GF-D8 (cell line): ENCODE measurements around the gene HSD17B3.
"Not testable (repeated sequence)": the region's sequence is repeated elsewhere in the genome, so short reads cannot be mapped to it uniquely, and the experiment has no call there.

ENCODE experiments used
- DNase-seq: peaks from one replicate; lab custom pipeline; 2025; lab: John Stamatoyannopoulos, UW

The HSD17B3 gene

DNA sequence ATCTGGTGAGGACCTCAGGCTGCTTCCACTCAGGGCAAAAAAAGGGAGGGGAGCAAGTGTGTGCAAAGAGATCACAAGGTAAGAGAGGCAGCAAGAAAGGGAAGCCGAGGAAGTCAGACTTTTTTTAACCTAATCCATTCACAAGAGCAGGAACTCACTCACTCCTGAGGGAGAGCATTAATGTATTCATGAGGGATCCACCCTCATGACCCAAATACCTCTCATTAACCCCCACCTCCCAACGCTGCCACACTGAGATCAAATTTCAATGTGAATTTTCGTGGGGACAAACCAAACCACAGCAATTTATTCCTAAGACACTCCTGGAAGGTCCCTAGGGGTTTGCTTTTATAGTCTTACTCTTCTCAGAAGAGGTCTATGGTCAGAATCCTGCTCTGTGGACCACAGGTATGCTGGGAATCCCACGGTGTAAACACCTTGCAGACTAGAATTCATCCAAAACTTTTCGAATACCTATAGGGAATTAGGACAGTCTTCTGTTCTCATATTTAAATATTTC is 108.7 kb downstream of the HSD17B3 start:
- no peak for DNase-seq

DNA sequence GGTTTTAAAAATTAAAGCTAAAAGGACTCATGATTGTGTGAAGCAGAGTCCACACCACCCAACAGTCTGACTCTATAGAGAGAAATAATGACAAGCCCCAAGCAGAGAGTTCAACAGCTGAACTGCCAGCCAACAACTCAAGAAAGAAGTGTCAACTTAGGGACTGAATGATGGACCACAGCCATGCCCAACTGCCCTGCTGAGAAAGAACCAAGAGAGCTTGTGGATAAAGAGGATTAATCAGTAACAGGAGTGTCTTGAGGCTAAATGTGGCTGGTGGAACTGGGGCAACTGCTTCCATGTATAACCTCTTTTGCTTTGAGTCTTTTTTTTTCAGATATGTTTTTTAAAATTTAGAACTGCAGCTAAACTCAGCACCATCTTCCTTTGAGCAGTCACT is 109.3 kb downstream of the HSD17B3 start:
- no peak for DNase-seq

DNA sequence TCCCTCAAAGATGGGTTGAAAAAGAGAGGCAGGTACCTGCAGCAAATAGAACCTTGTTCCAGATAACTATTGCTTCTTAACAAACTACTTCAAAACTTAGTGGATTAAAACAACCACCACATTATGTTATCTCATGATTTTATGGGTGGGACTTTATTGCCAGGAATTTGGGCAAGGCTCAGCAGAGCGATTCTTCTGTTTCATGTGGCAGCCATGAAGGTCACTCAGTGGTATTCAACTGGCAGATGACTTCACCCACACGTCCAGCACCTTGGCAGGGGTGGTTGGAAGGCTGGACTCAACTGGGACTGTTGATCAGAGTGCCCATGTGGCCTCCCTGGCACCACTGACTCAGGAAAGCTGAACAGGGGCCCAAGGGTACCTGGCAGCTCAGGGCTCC is 112.0 kb downstream of the HSD17B3 start:
- no peak for DNase-seq

DNA sequence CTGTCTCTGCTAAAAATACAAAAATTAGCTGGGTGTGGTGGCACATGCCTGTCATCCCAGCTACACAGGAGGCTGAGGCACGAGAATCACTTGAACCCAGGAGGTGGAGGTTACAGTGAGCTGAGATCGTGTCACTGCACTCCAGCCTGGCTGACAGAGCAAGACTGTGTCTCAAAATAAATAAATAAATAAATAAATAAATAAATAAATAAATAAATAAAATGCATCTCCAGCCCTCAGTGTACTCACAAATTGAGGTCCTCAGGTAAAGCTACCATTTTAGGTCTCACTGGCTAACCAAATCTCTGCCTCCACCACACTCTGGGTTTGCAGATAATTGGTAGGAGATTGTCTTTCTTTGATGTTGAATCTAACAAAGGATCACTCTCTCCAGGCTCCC is 112.4 kb downstream of the HSD17B3 start:
- not testable (repeated sequence) for DNase-seq

DNA sequence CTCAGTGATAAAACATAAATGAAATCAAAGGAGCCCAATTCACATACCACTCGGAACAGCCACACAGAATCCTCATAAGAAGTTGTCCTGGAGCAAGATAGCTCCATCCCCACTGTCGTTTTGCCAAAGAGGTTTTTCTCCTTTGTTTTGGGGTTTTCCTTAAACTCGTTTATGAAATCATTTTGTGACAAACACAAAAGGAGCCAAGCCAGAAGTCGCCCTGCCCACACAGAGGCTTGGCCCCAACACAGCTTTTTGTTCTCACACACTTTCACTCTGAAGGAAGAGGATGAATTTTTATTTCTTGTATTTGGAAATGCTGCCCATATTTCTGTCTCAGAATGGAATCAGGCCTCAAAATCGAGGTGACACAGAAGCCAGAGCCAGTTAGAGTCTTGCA is 113.4 kb downstream of the HSD17B3 start:
- DNase-seq: no peak

DNA sequence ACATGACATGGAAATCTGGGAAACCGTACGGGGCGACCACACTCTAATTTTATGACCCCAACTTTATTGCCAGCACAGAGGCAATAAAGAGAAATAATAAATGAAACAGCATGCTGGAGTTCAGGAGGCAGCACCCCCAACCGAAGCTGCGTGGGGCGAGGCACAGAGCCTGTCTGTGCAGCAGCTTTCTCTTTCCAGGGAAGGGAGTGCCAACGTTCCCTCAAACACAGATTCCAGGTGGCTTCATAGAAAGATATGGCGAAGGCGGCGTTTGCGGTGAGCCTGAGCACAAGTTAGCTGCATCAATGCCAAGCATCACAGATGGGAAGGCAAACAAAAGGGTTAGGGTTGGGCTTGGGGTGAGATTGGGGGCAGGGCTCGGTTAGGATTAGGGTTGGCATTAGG is 114.8 kb downstream of the HSD17B3 start:
- no peak for DNase-seq

DNA sequence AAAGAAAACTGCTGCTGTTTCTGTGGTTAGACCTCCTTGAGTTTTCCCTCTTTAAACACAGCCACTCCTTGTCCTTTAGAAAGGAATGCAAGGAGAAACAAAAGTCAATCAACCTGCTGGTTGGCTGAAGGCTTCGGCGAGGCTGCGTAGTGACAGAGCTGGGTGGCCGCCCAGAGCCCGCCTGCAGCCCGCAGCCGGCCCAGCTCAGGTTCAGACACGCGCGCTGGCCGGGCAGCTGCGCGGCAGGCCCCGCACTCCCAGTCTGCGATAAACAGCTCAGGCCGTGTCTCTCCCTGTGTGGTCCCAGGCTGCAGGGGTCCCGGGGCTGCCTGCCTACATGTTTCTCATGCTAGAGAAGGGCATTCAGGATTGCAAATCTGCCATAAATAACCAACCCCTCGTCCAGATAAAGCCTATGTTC is 115.4 kb downstream of the HSD17B3 start:
- DNase-seq: no peak

DNA sequence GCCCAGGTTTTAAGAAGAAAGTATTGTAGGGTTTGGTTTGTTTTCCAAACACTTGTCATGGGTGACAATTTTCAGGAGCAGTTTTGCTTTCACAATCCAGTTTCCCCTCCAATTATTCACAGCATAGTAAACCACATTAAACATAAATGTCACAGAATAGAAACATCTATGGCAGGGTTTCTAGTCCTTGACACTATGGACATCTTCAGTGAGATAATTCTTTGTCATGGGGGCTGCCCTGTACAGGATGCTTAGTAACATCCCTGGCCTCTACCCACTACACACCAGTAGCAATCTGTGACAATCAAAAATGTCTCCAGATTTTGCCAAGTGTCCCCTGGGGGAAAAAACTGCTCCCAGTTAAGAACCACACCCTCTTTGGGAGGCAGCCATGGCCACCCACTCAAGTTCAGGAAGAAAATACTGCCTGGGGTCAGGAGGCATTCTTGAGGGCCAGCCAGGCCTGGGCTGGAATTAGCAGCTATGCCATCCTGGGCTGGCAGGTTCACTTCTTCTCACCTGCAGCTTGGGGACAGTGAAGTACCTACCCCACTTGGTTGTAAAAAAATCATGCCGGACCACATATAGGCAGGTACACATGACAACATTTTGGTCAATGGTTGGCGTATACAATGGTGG is 116.3 kb downstream of the HSD17B3 start:
- no peak for DNase-seq
